Panc1 (cell line): Measurements from ENCODE around the gene LIPT1. TPM values are rescaled to one million over a fixed set of nuclear protein-coding genes. Genes with fewer than 3 reads are reported as not detected.

Experiments used
- ATAC-seq: fragments of 200-7000 bp; cut with Tn5 transposase; 2 replicates; pipeline ENCODE4 v1.9.1; 2020; ENCODE audit warnings: mild to moderate bottlenecking, moderate library complexity
- BruUV-seq: library from RNA; stranded (reverse); fragments of 400-500 nt; replicated peaks from 2 replicates; lab custom pipeline; 2021; lab: Mats Ljungman, UMichigan
- CTCF ChIA-PET: fragments of 300-600 bp; sonication (Branson Sonifier 250); formaldehyde crosslinking; loops from one replicate; lab custom pipeline; 2022; ENCODE audit warnings: antibody characterized with exemption; lab: Charles Lee
- POLR2A ChIA-PET: fragments of 300-600 bp; sonication (Branson Sonifier 250); formaldehyde crosslinking; loops from one replicate; lab custom pipeline; 2022; ENCODE audit warnings: antibody characterized with exemption; lab: Charles Lee
- DNase-seq: peaks from one replicate; pipeline ENCODE4 v3.0.0-alpha.2; 2010; ENCODE audit warnings: low read depth, low spot score
- H3K27ac ChIP-seq: 2 replicates; pipeline ENCODE4 v1.5.1; 2011; ENCODE audit warnings: mild to moderate bottlenecking, low read length, inconsistent platforms
- H3K27me3 ChIP-seq: fragments of 200-500 bp; sonication (Bioruptor generic); 2 replicates; pipeline ENCODE4 v1.6.0; 2014; ENCODE audit warnings: low read length, inconsistent platforms; ENCODE audit not compliant: control insufficient read depth, insufficient read depth
- H3K36me3 ChIP-seq: fragments of 200-500 bp; sonication (Bioruptor generic); 2 replicates; pipeline ENCODE4 v1.5.1; 2014; ENCODE audit warnings: inconsistent platforms, mild to moderate bottlenecking, low read length, moderate library complexity; ENCODE audit not compliant: control insufficient read depth, insufficient read depth
- H3K4me1 ChIP-seq: 2 replicates; pipeline ENCODE4 v1.5.1; 2011; ENCODE audit warnings: inconsistent platforms, mild to moderate bottlenecking, low read length, moderate library complexity; ENCODE audit not compliant: control insufficient read depth, insufficient read depth
- H3K4me3 ChIP-seq, 2 experiments: 2 replicates each; pipeline ENCODE4 v1.5.1; 2011 to 2012; ENCODE audit warnings: low read depth in 2 of 2, low read length in 2 of 2, mild to moderate bottlenecking in 2 of 2, inconsistent platforms in 1 of 2, moderate library complexity in 1 of 2
- H3K9me3 ChIP-seq: fragments of 200-500 bp; sonication (Bioruptor generic); 2 replicates; pipeline ENCODE4 v1.5.1; 2014; ENCODE audit warnings: low read depth, mild to moderate bottlenecking, inconsistent platforms, low read length, moderate library complexity; ENCODE audit not compliant: control insufficient read depth, insufficient read depth
- POLR2AphosphoS5 ChIP-seq: IDR thresholded peaks from 2 replicates; pipeline ENCODE4 v1.6.1; 2012; ENCODE audit warnings: mild to moderate bottlenecking, low read depth, low read length, moderate library complexity
- SIN3A ChIP-seq: IDR thresholded peaks from 2 replicates; pipeline ENCODE4 v1.6.1; 2012; ENCODE audit warnings: low read depth, mild to moderate bottlenecking, low read length, moderate library complexity, borderline replicate concordance; ENCODE audit not compliant: insufficient read depth
- TCF7L2 ChIP-seq: IDR thresholded peaks from 2 replicates; pipeline ENCODE4 v1.6.1; 2011; ENCODE audit warnings: mild to moderate bottlenecking, low read depth, low read length, inconsistent platforms
- in situ Hi-C: cut with HindIII; loops from 2 replicates; pipeline ENCODE4 v1.10.0; 2016; ENCODE audit warnings: low sequenced_read_pairs, low pct_unique_long_range_greater_than_20kb
- intact Hi-C: fragments of 100-400 bp; cut with micrococcal nuclease; formaldehyde crosslinking; loops from one replicate; pipeline ENCODE4 v1.10.0; 2022; ENCODE audit not compliant: unreplicated experiment
- total RNA-seq: library from RNA; stranded (reverse); gene quantifications from one replicate; pipeline ENCODE4 v1.2.1, GENCODE V29; 2021; ENCODE audit not compliant: unreplicated experiment
- TF ChIP-seq, protein P1 (sequence below): fragments of 450-650 bp; IDR thresholded peaks from 2 replicates; pipeline ENCODE4 v1.5.1; 2017; ENCODE audit warnings: mild to moderate bottlenecking
- TF ChIP-seq, protein P2 (sequence below), 2 experiments: IDR thresholded peaks; 2 replicates each; pipeline ENCODE4 v1.6.1; 2011 to 2012; ENCODE audit warnings: low read depth in 2 of 2, control low read depth in 1 of 2, low read length in 1 of 2, mild to moderate bottlenecking in 1 of 2, moderate library complexity in 1 of 2; ENCODE audit not compliant: insufficient read depth in 1 of 2

LIPT1 gene
- total RNA-seq, 1 experiment from 2014 or later, result 9.0 TPM

DNA sequence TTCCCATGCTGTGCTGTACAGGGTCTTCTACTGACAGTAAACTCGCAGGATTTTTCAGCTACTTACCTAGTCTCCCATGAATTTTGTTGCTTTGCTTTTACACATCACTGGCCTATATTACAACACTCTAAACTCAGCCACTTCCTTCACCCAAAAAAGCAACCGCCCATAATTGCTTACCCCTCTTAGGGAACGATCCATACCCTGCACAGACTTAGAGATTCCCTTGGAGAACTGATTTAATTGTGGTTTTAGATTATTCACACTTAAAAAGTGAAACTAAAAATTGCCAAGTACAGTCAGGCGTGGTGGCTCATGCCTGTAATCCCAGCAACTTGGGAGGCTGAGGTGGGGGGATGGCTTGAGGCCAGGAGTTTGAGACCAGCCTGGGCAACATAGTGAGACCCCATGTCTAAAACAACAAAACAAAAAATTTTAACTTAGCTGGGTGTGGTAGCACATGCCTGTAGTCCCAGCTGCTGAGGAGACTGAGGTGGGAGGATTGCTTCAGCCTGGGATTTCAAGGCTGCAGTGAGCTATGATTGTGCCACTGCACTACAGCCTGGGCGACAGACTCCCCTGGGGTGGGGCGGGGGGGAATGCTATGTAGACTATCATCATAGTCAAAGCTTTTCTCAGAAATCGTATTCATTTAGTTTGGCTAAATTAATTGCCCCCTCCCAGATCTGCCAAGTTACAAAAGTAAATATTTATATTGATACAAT lies 45.5 kb downstream of the LIPT1 start:
- Histone ChIP-seq H3K4me3 (no peak overlapping the region), H3K27ac (no peak overlapping the region), H3K27me3 (no peaks in the 10 kb centered on the region), H3K9me3 (no peaks in the 10 kb centered on the region), H3K4me1 (no peaks in the 10 kb centered on the region), H3K36me3 (0 out of 2 replicates have a peak, but pooled peaks cover under 1% of the 10 kb centered on the region)
- intact Hi-C loops, result no loop called here
- 0 out of 2 replicates have a peak, but pooled peaks have one; percentile 51 for ATAC-seq
- BruUV-seq, result no TSS peak
- DNase-seq, result no peak
- in situ Hi-C loops, result no loop called here
- CTCF ChIA-PET, result no interaction called here
- POLR2A ChIA-PET, result no interaction called here
- TF ChIP-seq POLR2AphosphoS5 (no peak), TCF7L2 (no peak), SIN3A (no peak)
- TF ChIP-seq, protein P1, sequence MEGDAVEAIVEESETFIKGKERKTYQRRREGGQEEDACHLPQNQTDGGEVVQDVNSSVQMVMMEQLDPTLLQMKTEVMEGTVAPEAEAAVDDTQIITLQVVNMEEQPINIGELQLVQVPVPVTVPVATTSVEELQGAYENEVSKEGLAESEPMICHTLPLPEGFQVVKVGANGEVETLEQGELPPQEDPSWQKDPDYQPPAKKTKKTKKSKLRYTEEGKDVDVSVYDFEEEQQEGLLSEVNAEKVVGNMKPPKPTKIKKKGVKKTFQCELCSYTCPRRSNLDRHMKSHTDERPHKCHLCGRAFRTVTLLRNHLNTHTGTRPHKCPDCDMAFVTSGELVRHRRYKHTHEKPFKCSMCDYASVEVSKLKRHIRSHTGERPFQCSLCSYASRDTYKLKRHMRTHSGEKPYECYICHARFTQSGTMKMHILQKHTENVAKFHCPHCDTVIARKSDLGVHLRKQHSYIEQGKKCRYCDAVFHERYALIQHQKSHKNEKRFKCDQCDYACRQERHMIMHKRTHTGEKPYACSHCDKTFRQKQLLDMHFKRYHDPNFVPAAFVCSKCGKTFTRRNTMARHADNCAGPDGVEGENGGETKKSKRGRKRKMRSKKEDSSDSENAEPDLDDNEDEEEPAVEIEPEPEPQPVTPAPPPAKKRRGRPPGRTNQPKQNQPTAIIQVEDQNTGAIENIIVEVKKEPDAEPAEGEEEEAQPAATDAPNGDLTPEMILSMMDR, result no peak
- TF ChIP-seq, protein P2, sequence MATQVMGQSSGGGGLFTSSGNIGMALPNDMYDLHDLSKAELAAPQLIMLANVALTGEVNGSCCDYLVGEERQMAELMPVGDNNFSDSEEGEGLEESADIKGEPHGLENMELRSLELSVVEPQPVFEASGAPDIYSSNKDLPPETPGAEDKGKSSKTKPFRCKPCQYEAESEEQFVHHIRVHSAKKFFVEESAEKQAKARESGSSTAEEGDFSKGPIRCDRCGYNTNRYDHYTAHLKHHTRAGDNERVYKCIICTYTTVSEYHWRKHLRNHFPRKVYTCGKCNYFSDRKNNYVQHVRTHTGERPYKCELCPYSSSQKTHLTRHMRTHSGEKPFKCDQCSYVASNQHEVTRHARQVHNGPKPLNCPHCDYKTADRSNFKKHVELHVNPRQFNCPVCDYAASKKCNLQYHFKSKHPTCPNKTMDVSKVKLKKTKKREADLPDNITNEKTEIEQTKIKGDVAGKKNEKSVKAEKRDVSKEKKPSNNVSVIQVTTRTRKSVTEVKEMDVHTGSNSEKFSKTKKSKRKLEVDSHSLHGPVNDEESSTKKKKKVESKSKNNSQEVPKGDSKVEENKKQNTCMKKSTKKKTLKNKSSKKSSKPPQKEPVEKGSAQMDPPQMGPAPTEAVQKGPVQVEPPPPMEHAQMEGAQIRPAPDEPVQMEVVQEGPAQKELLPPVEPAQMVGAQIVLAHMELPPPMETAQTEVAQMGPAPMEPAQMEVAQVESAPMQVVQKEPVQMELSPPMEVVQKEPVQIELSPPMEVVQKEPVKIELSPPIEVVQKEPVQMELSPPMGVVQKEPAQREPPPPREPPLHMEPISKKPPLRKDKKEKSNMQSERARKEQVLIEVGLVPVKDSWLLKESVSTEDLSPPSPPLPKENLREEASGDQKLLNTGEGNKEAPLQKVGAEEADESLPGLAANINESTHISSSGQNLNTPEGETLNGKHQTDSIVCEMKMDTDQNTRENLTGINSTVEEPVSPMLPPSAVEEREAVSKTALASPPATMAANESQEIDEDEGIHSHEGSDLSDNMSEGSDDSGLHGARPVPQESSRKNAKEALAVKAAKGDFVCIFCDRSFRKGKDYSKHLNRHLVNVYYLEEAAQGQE (IDR thresholded peaks at IDR 0.05; ENCODE audit: insufficient read depth in 1 of 2, low read depth in 2 of 2, low read length in 1 of 2), result no peak

DNA sequence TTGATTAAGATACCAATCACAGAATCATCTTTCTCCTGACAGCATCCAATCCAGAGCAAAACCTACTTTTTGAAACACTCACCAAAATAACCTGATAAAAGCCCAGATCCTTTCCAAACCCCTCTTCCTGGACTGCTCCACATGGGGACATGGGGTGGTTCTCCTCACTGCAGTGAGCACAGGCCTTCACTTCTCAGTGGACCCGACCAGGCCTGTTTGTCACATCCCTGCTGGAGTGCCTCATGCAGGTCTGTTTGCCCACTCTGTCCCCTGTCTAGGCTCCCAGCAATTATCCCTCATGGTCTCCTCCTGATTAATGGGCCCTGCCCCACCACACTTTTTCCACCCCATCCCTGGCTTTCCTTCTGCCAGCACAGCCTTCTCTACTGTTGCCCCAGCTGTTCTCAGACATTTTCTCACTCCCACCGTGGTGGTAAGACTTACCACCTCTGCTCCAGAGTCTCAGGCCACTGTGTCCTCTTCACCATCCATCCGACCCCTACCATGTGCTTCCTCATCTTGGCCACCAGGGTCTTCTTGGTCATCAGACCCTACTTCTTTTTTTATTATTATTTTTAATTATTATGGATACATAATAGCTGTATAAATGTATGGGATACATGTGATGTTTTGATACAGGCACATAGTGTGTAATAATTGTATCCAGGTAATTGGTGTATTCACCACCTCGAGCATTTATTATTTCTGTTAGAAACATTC lies 47.4 kb downstream of the LIPT1 start:
- POLR2A ChIA-PET, result no interaction called here

More for the DNA sequence above, 47.4 kb downstream of the LIPT1 start:
- Histone ChIP-seq H3K36me3 (no peaks in the 10 kb centered on the region), H3K27ac (no peak overlapping the region), H3K27me3 (no peaks in the 10 kb centered on the region), H3K9me3 (no peaks in the 10 kb centered on the region), H3K4me1 (no peaks in the 10 kb centered on the region), H3K4me3 (no peak overlapping the region)
- 0 out of 2 replicates have a peak, but pooled peaks have one; percentile 68 for ATAC-seq
- intact Hi-C loops (no loop called here), in situ Hi-C loops (no loop called here)
- CTCF ChIA-PET, result no interaction called here
- TF ChIP-seq, protein P1, result no peak
- TF ChIP-seq, protein P2 (IDR thresholded peaks at IDR 0.05; ENCODE audit: insufficient read depth in 1 of 2, low read depth in 2 of 2, low read length in 1 of 2), result no peak
- TF ChIP-seq SIN3A, result no peak
- TF ChIP-seq POLR2AphosphoS5, result no peak
- TF ChIP-seq TCF7L2, result no peak
- DNase-seq, result no peak
- no TSS peak for BruUV-seq
